GM18511 (cell line): ENCODE results near the gene LFNG.
"Not testable (repeated sequence)": the region's sequence is repeated elsewhere in the genome, so short reads cannot be mapped to it uniquely, and the experiment has no call there.

Experiments
- ATAC-seq: cut with Tn5 transposase; IDR thresholded peaks from one replicate; pipeline ENCODE4 v1.9.1; 2021; ENCODE audit warnings: mild to moderate bottlenecking, moderate library complexity; ENCODE audit not compliant: unreplicated experiment

The LFNG gene

DNA sequence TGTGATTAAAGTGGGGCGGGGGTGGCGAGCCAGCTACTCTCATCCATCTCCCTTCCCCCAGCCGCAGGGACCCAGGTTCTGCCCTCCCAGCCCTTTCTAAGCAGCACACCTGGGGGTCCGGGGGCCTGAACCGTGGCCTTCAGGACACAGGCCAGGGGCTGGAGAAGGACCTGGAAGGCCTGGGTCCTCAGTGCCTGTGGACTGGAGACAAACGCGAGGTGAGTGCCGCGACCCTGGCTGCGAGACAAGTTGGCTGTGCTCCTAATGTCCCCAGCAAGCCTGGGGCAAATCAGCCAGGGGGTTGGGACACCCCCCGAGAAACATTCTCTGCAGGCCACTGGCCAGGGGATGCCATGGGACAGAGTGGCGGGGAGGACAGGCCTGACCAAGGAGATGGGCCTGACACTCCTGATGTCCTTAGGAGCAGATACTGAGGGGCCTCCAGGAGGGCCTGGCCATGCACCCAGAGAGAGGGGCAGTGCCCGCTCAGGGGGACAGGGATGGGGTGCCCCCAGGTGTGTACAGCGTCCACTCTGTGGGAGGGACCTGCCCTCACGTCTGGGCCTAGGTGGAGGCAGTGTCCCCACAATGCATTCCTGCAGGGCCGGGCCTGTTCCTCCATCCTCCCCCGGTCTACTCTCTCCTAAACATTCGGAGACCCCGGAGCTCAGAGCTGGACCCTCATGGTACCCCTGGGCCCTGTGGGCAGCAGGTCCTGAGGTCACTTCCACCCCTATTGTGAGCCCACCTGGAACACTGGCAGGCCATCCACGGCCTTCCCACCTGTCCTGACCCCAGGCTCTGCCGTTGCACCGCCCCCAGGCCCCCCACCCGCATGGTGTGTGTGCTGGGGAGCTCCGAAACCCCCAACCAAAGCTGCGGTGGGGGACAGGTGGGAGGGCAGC, 22.7 kb downstream of the LFNG start:
- no peak for ATAC-seq

DNA sequence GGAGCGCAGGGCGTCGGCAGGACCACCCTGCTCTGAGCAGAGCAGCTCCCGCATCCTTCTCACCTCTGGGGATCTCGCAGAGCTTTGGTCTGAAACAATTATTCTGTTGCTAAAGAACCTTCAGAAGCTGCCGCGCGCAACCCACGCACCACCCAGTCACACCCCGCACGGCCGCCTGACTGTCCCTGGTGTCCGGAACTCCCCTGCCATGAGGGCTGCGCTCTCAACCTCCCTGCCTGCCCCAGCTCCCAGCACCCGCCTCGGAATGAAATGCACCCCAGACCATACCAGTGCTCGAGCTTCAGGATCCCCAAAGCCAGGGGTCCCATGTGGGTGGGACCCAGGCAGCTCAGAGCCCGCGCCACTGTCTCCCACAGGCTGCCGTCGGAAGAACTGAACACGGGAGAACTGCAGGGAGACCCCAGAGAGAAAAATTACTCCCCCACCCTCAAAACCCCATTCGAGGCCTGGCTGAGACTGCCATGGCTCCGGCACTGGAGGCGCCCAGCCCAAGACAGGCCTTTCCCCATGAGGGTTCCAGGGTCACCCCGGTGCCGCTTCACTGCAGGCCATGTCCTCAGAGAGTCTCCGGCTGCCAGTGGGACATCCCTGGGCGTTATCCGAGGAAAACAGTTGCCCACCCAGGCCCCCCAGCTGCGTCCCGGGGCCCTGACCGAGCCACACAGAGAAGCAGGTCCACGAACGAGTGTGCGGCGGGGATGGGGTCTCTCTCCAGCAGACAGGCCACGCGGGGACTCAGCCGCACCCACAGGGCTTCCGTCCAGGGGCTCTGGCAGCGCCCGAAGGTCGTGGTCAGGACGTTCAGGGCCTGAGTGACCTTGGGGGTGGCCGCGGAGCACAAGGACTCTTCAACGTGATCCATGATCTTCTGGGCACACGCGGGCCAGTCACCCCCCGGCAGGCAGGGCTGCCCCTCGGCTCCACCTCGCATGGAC, 23.6 kb downstream of the LFNG start:
- ATAC-seq: no peak

DNA sequence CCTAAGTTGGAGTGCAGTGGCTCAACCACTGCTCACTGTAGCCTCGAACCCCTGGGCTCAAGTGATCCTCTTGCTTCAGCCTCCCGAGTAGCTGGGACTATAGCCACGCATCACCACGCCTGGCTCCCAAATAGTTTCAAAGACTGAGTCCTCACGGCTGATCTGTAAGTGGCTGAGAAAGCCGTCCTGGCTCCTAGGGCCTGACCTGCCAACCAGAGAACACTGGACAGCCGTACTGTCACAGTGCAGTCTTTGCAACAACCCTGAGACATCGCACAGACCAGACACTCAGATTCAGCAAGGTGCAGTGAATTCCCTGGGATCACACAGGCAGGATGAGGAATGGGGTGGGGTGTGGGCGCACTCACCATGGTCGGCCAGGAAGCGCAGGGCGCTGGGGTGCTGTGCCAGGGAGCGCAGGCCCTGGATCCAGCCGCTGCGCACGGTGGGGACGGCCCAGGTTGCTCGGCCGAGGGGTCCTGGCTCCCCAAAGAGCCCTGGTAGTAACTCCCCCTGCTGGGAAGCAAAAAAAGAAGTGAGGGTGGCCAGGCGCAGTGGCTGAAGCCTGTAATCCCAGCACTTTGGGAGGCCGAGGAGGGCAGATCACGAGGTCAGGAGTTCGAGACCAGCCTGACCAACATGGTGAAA, 25.1 kb downstream of the LFNG start:
- no peak for ATAC-seq

DNA sequence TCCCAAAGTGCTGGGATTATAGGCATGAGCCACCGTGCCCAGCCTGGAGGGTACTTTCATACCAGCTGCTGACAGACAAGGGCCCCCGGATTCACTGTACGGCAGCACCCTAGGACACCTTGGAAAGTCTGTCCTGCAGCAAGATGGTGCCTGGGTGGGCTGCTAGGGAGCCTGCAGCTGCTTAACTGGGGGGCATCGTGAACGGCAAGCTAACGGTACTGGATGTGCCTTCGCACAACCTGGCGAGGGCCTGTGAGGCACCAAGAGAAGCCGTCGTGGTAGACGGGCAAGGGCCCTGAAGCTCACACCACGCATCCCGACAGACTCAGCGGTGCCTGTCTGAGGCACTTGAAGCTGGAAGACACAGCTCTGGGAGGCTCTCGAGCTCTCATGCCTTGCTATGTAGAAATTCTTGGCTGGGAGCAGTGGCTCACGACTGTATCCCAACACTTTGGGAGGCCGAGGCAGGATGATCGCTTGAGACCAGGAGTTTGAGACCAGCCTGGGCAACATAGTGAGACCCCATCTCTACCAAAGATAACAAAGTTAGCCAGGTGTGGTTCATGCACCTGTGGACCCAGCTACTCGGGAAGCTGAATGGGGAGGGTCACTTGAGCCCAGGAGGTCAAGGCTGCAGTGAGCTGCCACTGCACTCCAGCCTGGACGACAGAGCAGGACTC, 26.3 kb downstream of the LFNG start:
- no peak for ATAC-seq

DNA sequence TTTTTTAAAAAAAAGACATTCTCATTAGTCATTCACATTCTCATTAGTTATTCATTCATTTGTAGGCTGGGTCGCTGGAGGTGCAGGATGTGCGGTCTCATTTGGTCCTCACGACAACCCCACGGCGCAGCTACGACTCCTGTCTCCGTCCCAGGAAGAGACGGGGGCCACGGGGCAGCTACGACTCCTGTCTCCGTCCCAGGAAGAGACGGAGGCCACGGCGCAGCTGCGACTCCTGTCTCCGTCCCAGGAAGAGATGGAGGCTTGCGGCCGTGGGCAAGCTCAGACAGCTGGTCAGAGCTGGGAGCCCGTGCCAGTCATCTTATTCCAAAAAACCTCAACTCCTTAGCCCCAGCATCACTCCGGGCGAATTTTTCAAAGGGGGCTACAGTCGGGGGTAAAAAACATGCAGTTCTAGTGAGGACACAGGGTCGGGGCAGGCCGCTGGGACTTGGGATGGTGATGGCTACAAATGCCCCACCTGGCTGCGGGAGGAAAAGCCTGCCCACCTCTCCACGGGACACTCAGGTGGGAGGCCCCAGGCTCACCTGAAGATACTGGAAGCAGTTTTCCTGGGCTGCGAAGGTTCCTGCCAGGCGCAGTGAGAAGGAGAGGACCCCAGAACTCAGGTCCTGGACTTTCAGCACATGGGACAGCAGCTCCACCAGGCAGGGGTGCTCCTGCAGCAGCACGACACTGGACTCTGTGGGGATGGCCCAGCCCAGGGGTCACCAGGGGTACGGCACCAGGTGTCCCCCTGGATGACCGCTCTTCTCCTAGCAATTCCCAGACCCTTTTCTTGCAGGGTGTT, 27.4 kb downstream of the LFNG start:
- ATAC-seq: no peak

DNA sequence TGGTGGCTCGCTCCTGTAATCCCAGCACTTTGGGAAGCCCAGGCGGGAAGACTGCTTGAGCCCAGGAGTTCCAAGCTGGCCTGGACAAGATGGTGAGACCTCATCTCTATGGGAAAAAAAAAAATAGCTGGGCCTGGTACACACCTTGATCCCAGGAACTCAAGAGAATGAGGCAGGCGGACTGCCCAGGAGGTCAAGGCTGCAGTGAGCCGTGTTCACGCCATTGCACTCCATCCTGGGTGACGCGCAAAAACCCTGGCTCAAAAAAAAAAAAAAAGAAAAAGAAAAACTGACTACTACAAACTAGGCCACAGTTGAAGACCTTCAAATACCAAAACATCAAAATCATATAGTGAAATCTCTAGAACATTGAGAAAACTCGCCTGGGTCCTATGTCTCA, 31.8 kb downstream of the LFNG start:
- ATAC-seq: no peak

DNA sequence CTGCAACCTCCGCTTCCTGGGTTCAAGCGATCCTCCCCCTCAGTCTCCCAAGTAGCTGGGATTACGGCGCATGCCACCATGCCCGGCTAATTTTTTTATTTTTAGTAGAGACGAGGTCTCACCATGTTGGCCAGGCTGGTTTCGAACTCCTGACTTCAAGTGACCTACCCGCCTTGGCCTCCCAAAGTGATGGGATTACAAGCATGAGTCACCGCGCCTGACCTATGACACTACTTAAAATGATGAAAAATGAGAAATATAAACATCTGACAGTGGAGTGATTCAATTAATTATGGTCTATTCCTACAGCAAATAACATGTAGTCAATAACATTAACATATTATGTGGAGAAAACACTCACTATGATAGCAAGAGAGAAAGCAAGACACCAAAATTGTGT, 33.5 kb downstream of the LFNG start:
- ATAC-seq: no peak

DNA sequence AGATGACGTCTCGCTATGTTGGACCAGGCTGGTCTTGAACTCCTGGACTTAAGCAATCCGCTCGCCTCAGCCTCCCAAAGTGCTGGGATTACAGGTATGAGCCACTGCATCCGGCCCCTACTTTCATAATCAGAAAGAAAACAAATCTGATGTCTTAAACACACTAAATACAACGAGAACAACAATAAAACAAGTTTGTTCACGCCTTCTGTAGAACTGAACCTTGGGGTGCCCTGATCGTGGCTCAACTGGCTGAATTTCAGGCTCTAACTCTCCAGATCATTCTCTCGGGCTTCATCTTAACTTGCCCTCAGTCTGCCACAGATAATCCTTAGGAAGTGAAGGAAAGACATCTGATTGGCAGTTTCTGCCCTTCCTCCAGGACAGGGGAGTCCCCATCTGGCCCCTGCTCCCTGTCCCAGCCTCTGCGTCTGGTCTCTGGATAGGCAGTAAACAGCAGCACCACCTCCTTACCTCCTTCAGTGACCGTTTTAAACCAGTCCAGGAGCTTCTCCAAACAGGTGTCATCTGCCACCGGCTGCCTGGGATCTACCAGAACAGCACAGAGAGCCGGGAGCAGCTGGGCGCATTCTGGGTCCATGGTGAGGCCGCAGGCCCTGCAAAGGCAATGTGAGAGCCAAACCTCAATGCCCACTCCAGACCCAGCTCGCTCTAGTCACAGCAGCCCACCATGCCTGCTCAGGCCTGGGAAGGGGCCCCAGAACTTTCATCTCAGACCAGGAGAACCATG, 34.4 kb downstream of the LFNG start:
- no peak for ATAC-seq

DNA sequence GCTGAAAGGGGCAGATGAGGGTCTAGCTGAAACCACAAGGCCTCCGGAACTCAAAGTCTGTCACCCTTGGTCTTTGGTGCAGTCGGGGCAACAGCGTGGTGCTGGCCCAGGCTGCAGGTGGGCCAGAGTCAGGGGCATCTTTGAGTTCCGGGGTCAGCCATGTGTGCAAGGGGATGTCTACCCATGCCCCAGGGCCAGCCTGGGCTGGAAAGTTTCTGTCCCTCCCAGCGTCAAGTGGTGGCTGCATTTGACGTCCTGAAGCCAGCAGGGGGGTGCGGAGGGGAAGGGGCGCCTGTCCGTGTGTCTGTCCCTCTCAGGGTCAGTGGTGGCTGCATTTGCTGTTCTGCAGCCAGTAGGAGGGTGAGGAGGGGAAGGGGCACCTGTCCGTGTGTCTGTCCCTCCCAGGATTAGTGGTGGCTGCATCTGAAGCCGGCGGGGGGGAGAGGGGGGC, 35.1 kb downstream of the LFNG start:
- ATAC-seq: peak; percentile 1

DNA sequence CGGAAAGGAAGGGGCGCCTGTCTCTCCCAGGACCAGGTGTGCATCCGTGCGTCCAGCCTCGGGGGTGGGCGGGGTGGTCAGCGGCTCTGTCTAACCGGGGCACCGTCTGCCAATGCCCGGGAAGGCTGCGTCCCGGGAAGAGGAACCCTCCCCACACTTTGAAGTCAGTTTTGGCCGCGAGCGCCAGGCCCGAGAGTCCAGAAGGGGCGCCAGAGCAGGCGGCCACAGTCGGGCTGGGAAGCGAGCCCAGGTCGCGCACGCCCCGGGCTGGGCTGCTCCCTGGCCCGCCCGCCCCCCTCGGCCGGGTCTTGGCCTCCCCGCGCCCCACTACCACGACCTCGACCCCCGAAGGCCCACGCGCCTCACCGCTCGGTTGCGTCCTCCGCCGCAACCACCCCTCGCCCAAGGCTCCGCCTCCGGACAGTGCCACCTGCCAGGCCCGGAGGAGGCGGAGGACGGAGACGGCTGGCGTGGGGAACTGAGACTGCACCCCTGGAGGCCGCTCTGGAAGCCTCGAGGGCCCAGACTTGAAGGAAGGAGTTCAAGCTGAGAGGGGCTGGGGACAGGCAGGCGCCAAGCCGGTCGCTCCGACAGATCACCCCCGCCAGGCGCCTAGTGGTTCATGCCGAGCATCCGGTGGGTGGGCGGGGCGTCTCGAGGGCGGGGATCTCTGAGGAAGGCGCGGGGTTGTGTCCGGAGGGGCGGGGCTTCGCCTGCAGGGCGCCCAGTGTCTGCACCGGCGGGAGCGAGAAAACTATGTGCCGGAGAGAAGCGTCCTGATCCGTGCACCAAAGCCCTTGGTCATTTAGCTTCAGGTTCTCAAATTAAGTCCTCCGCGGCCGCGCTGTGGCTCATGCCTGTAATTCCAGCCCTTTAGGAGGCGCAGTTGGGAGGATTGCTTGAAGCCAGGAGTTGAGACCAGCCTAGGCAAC, 35.8 kb downstream of the LFNG start, which contains the start of gene BRAT1:
BRAT1 (minus strand) TSS at position 404 of the 932 bp plus-strand sequence. CDS start 1,093 bp downstream, outside the sequence.
- ATAC-seq: peak; percentile 79

DNA sequence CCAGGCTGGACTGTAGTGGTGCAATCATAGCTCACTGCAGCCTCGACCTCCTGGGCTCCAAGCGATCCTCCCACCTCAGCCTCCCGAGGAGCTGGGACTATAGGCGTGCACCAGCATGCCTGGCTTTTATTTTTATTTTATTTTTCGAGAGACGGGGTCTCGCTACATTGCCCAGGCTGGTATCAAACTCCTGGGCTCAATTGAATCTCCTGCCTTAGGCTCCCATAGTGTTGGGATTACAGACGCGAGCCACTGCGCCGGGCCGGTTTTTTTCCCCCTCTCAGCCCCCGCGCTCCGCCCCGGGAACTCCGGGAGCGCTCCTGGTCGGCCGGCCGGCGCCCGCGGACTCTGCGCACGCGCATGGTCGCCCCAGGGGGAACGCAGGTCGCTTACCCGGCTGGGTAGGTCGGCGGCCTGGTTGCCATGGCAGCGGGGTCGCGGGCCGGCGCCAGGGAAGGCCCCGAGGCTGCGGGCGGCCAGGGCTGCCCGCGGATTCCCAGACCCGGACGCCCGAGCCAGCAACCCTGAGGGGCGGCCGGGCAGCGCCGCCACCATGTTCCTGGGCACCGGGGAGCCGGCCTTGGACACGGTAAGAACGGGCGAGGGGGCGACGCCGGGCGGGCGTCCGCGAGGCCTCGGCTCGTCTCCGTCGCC, 39.2 kb downstream of the LFNG start, which contains the start of gene IQCE:
IQCE (plus strand) TSS at position 351 of the 654 bp plus-strand sequence; CDS start at position 554, 203 bp downstream.
- peak; percentile 49 for ATAC-seq

DNA sequence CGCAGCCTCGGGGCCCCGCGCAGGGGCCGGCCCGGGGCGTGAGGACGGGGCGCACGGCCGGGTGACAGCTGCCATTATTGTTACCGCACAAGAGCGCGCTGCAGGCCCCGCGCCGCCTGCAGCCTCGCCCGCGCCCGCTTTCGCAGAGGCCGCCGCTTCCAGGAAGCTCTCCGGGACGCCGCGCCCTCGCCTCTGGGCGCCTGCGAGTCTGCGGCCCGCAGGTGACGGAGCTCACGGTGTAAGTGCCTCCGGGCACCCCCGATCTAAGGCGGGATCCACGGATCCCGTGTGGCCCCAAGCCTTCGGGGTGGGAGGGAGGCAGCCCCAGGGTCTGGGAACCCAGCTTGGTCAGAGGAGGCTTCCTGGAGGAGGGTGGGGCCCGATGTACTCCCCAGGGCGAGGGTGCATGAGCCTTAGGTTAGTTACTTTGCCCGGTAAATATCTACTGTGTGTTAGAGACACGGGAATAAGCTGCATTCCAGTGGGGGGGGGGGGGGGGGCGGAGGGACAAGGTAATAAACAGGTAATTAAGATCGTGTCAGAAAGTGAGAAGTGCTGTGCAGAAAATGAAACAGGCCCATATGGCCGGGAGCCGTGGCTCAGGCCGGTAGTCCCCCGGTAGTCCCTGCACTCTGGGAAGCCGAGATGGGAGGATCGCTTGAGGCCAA, 39.8 kb downstream of the LFNG start:
- peak; percentile 9 for ATAC-seq

DNA sequence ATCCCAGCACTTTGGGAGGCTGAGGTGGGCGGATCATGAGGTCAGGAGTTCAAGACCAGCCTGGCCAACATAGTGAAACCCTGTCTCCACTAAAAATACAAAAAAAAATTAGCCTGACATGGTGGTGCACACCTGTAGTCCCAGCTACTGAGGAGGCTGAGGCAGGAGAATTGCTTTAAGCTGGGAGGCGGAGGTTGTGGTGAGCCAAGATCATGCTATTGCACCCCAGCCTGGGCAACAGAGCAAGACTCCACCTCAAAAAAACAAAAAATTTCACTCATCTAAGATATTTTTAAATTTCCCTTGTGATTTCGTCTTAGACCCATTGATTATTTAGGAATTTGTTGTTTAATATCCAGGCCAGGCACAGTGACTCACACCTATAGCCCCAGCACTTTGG, 44.4 kb downstream of the LFNG start:
- ATAC-seq: not testable (repeated sequence)

DNA sequence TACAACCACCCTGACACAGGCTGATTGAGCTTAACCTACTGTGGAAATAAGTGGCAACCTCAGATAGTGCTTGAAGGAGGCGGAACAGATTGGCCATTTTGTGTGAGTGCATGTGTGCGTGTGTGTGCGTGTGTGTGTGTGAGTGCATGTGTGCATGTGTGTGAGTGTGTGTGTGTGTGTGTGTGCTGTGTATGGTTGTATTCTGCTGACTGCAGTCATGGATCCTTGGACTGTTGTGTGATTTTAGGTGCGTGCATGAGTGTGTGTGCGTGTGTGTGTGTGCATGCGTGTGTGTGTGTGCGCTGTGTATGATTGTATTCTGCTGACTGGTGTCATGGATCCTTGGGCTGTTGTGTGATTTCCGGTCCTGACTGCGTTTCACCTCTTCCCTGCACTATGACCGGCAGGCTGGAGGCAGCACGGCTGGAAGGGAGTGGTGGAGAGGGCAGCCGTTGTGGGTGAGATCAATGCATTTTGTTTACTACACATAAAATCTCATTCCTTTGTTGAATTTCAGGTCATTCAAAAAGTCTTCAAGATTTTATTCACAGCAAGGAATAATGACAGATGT, 45.5 kb downstream of the LFNG start:
- ATAC-seq: no peak

DNA sequence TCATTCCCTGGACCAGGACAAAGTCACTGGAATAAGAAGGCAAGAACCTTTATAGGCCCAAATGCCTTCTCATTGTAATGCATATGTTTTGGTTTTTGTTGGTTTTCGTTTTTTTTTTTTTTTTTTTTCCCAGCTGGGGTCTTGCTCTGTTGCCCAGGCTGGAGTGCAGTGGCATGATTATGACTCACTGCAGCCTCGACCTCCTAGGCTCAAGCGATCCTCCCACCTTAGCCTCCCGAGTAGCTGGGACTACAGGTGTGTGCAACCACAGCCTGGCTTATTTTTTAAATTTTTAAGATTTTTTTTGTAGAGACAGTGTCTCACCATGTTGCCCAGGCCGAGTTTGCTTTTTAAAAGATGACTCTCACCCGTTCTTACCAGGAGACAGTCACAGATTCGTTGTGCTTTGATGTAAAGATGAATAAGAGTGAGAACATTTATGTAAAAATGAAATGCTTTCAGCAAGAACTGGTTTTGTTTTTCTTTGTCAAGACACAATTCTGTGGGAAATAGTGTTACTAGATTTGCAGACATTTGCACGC, 46.8 kb downstream of the LFNG start:
- ATAC-seq: no peak
